Measurements from ENCODE around the gene ZNF639. TPM values are rescaled to one million over a fixed set of nuclear protein-coding genes. Genes with fewer than 3 reads are reported as not detected.

The ZNF639 gene
- total RNA-seq, 1 experiment from 2014 or later, result 28.6 TPM

GRCh38 chr3:179297971-179298725, 24.7 kb upstream of the ZNF639 start:
- Mint-ChIP-seq H3K4me3 (ENCODE audit: unreplicated experiment) (no peak overlapping the region), H3K27me3 (ENCODE audit: insufficient read depth, unreplicated experiment) (no peaks in the 10 kb centered on the region), H3K36me3 (ENCODE audit: insufficient read depth, unreplicated experiment) (no peaks in the 10 kb centered on the region), H3K9me3 (ENCODE audit: unreplicated experiment) (peaks cover 10% of the 10 kb centered on the region), H3K4me1 (ENCODE audit: low read depth, unreplicated experiment) (peaks cover 9% of the 10 kb centered on the region), H3K27ac (ENCODE audit: unreplicated experiment) (no peak overlapping the region)
- Histone ChIP-seq H3K9me3 (no peaks in the 10 kb centered on the region), H3K4me3 (ENCODE audit: low read depth, low read length) (no peak overlapping the region), H3K4me1 (0 out of 2 replicates have a peak, but pooled peaks cover under 1% of the 10 kb centered on the region), H3K36me3 (ENCODE audit: control insufficient read depth, insufficient read depth, low read length) (no peaks in the 10 kb centered on the region), H3K27me3 (replicated peaks; ENCODE audit: control insufficient read depth, insufficient read depth, low read length) (no peaks in the 10 kb centered on the region)
- no peak for DNase-seq
- no TSS peak for BruUV-seq (replicated peaks)
- ChIA-PET CTCF (no interaction called here), POLR2A (no interaction called here)
- intact Hi-C loops (cut with micrococcal nuclease; ENCODE audit: unreplicated experiment), result no loop called here
- TF ChIP-seq, protein P1, sequence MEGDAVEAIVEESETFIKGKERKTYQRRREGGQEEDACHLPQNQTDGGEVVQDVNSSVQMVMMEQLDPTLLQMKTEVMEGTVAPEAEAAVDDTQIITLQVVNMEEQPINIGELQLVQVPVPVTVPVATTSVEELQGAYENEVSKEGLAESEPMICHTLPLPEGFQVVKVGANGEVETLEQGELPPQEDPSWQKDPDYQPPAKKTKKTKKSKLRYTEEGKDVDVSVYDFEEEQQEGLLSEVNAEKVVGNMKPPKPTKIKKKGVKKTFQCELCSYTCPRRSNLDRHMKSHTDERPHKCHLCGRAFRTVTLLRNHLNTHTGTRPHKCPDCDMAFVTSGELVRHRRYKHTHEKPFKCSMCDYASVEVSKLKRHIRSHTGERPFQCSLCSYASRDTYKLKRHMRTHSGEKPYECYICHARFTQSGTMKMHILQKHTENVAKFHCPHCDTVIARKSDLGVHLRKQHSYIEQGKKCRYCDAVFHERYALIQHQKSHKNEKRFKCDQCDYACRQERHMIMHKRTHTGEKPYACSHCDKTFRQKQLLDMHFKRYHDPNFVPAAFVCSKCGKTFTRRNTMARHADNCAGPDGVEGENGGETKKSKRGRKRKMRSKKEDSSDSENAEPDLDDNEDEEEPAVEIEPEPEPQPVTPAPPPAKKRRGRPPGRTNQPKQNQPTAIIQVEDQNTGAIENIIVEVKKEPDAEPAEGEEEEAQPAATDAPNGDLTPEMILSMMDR (IDR thresholded peaks at IDR 0.05; ENCODE audit: insufficient read depth in 1 of 2, low read depth in 1 of 2, low read length in 1 of 2, severe bottlenecking in 1 of 2, unreplicated experiment in 1 of 2), result no peak

DNA sequence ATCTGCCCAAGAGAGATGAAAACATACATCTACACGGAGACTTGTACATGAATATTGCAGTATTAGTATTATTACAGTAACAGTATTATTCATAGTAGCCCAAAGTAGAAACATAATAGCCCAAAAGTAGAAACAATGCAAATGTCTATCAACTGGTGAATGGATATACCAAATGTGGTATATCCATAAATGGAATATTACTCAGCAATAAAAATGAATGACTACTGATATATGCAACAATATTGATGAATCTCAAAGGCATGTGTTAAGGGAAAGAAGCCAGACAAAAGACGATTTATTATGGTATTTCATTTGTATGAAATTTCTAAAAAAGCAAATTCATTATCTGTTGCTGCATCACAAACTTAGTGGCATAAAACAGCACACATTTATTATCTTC, 23.5 kb upstream of the ZNF639 start:
- peaks cover 7% of the 10 kb centered on the region for H3K4me1 Mint-ChIP-seq (ENCODE audit: low read depth, unreplicated experiment)
- TF ChIP-seq, protein P1 (IDR thresholded peaks at IDR 0.05; ENCODE audit: insufficient read depth in 1 of 2, low read depth in 1 of 2, low read length in 1 of 2, severe bottlenecking in 1 of 2, unreplicated experiment in 1 of 2), result no peak
- ChIA-PET CTCF (no interaction called here), POLR2A (no interaction called here)
- Histone ChIP-seq H3K36me3 (ENCODE audit: control insufficient read depth, insufficient read depth, low read length) (no peaks in the 10 kb centered on the region), H3K9me3 (no peaks in the 10 kb centered on the region), H3K27me3 (replicated peaks; ENCODE audit: control insufficient read depth, insufficient read depth, low read length) (no peaks in the 10 kb centered on the region), H3K4me1 (no peaks in the 10 kb centered on the region), H3K4me3 (ENCODE audit: low read depth, low read length) (no peak overlapping the region)
- no peaks in the 10 kb centered on the region for H3K27me3 Mint-ChIP-seq (ENCODE audit: insufficient read depth, unreplicated experiment)
- no peak for DNase-seq
- H3K27ac Mint-ChIP-seq (ENCODE audit: unreplicated experiment), result no peak overlapping the region
- H3K9me3 Mint-ChIP-seq (ENCODE audit: unreplicated experiment), result peaks cover 10% of the 10 kb centered on the region
- H3K4me3 Mint-ChIP-seq (ENCODE audit: unreplicated experiment), result no peak overlapping the region
- BruUV-seq (replicated peaks), result no TSS peak
- intact Hi-C loops (cut with micrococcal nuclease; ENCODE audit: unreplicated experiment), result no loop called here
- H3K36me3 Mint-ChIP-seq (ENCODE audit: insufficient read depth, unreplicated experiment), result no peaks in the 10 kb centered on the region

GRCh38 chr3:179299999-179300613, 22.7 kb upstream of the ZNF639 start:
- Histone ChIP-seq H3K36me3 (ENCODE audit: control insufficient read depth, insufficient read depth, low read length) (no peaks in the 10 kb centered on the region), H3K4me3 (ENCODE audit: low read depth, low read length) (no peak overlapping the region), H3K9me3 (no peaks in the 10 kb centered on the region), H3K27me3 (replicated peaks; ENCODE audit: control insufficient read depth, insufficient read depth, low read length) (no peaks in the 10 kb centered on the region), H3K4me1 (no peaks in the 10 kb centered on the region)
- peaks cover 10% of the 10 kb centered on the region for H3K9me3 Mint-ChIP-seq (ENCODE audit: unreplicated experiment)
- DNase-seq, result no peak
- H3K36me3 Mint-ChIP-seq (ENCODE audit: insufficient read depth, unreplicated experiment), result no peaks in the 10 kb centered on the region
- ChIA-PET CTCF (no interaction called here), POLR2A (no interaction called here)
- BruUV-seq (replicated peaks), result no TSS peak
- no peaks in the 10 kb centered on the region for H3K27me3 Mint-ChIP-seq (ENCODE audit: insufficient read depth, unreplicated experiment)
- no peak overlapping the region for H3K4me3 Mint-ChIP-seq (ENCODE audit: unreplicated experiment)
- intact Hi-C loops (cut with micrococcal nuclease; ENCODE audit: unreplicated experiment), result no loop called here
- H3K4me1 Mint-ChIP-seq (ENCODE audit: low read depth, unreplicated experiment), result peaks cover 7% of the 10 kb centered on the region
- TF ChIP-seq, protein P1 (IDR thresholded peaks at IDR 0.05; ENCODE audit: insufficient read depth in 1 of 2, low read depth in 1 of 2, low read length in 1 of 2, severe bottlenecking in 1 of 2, unreplicated experiment in 1 of 2), result no peak
- H3K27ac Mint-ChIP-seq (ENCODE audit: unreplicated experiment), result no peak overlapping the region

All from Caco-2 (cell line).